GM10266 (cell line): ENCODE measurements around the gene TLX1.

Source experiments
- DNase-seq: peaks from one replicate; pipeline ENCODE4 v3.0.0; 2012; ENCODE audit errors: extremely low spot score
- CTCF ChIP-seq: IDR thresholded peaks from 2 replicates; pipeline ENCODE4 v1.5.1; 2012; ENCODE audit warnings: mild to moderate bottlenecking, low read depth; ENCODE audit not compliant: control insufficient read depth, insufficient read depth; ENCODE audit errors: missing control alignments

TLX1 gene

GRCh38 chr10:101091546-101092290 is 39.4 kb upstream of the TLX1 start:
- TF ChIP-seq CTCF = no peak
- no peak for DNase-seq

GRCh38 chr10:101092881-101093354 is 38.2 kb upstream of the TLX1 start:
- no peak for DNase-seq
- TF ChIP-seq CTCF = no peak

GRCh38 chr10:101094121-101094879 is 36.8 kb upstream of the TLX1 start:
- TF ChIP-seq CTCF = no peak
- DNase-seq = no peak

GRCh38 chr10:101095004-101095403 is 36.1 kb upstream of the TLX1 start:
- no peak for TF ChIP-seq CTCF
- no peak for DNase-seq

GRCh38 chr10:101095550-101096213 is 35.4 kb upstream of the TLX1 start:
- peak; percentile 91 for TF ChIP-seq CTCF
- DNase-seq = peak; percentile 80

GRCh38 chr10:101096378-101096777 is 34.7 kb upstream of the TLX1 start:
- no peak for DNase-seq
- TF ChIP-seq CTCF = no peak
